GM12892 (cell line): ENCODE data around the gene FBP1.

Experiments
- POLR2A ChIP-seq: IDR thresholded peaks from 2 replicates; pipeline ENCODE4 v1.6.1; 2011; ENCODE audit warnings: low read depth, low read length, control low read depth
- POLR2AphosphoS5 ChIP-seq: IDR thresholded peaks from 2 replicates; pipeline ENCODE4 v1.6.1; 2011; ENCODE audit warnings: low read depth, low read length, control low read depth
- TAF1 ChIP-seq: IDR thresholded peaks from 2 replicates; pipeline ENCODE4 v1.6.1; 2011; ENCODE audit warnings: low read depth, mild to moderate bottlenecking, control low read depth, low read length, borderline replicate concordance

DNA sequence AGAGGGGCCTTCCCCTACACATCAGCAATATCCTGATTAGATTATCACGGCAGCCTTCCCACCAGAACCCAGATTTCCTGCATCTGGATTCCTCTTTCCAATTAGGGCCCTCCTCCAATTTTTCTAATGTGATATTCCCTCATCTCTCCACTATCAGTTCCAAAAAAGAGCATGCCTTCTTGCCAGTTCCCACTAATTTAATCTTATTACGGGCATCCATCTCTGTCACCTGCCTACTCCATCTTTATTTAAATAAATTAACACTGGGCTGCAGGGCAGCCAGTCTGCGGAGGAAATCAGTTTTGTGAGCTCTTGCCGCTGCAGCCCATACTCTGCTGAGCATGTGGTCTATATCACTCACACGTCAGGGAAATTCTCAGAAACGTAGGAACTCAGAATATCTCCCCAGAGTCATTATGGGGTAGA, 29.1 kb downstream of the FBP1 start:
- TF ChIP-seq POLR2A (no peak), TAF1 (no peak), POLR2AphosphoS5 (no peak)
